T-helper 1 cell (primary cell): Measurements from ENCODE around the gene COMTD1.
A peak's percentile ranks its signal among the peaks of the same experiment; 100 is the strongest.

Experiments
- DNase-seq, 5 donors: peaks; one replicate each; pipeline ENCODE4 v3.0.0-alpha.2; 2012 to 2020

Gene COMTD1

DNA sequence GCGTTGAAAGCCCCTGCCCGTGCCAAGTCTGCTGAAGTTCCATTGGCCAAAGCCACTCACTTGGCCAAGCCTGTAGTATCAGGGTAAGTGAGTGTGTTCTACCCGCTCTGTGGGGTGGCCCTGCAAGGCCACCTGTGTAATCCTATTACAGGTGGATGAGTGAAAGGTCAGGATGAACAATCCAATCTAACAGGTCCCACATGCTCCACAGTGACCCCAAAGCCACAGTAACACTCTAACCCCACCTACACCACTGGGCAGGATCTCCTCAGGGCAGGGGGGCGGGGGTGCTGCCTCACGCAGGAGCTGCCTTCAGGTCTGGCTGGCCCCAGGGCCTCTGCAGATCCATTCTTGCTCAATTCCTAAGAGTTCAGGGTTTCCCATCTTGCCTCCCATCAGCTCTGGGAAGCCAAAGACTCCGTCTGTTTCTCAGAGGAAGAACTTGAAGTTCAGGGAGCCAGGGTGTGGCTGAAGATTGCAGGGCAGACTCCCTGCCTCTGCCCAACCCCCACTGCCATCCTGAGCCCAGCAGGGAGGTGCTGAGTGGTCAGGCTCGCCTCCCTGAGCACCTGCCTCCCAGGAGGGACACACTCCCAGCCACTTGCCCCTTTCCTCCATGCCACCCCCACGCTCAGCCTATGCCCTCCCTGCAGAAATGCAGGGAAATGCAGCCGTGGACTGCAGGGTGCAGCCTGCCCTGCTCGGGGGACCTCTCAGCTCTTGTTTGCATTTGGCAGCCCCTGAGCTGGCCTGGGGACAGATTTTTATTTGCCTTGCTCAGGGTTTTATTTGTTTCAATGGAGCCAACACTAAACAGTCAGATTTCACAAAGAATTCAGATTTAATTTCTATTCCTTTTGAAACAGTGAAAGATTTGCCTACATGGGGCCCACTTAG lies 9.8 kb upstream of the COMTD1 start:
- DNase-seq = no peak

DNA sequence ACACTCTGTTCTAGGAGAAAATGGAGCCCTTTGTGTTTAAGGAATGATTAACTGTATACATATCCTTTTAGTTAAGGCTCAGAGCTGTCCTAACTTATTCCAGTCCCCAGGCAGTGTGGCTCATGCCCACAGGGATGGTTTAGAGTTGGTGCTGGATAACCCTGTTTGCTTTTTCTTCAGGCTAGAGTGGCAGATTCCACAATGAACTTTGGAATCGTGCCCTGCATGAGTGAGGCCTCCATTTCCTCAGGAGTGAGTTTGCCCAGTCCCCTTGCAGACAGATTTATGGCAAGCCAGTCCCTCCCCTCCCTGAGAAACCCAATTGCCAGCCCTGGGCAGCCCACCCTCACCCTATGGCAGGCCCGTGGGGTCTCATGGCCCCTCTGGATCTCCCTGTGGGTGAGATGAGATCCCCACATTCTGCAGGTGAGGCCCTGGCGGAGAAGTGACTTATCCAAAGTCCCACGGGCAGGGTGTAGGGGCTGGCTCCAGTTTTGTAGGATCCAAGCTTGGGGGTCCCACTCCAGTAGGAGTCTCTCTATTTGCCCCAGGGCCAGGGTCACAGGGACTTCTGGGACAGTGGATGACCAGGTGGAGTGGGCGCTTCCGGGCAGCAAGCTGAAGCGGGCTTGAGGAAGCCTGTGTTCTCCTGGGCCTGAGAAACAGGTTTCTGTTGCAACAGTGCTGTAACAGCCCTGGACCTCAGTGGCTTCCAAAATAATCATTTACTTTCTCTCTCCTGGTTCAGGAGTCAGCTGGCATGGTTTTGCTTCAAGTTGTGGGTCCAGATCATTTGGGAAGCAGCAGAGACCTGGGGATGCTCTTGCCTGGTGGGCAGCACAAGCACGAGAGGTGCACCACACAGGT lies 9.0 kb upstream of the COMTD1 start:
- DNase-seq = no peak

DNA sequence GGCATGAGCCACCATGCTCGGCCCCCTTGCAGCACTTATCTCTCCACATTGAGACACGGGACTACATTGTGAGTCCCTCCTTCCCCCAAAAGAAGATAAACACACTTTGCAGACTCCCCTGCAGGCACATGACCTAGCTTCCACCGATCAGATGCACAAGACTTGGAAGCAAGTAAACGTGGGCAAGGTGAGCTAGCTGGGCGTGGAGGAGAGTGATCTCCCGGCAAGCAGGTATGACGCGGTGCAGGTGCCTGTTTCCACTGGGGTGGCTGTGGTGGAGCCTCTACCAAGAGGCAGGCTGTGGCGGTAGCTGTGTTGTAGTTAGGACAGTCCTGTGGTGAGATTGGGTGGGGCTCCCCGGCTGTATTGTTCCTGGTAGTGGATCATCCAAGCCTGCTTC lies 7.7 kb upstream of the COMTD1 start:
- DNase-seq = no peak

GRCh38 chr10:75240329-75241076 lies 4.7 kb upstream of the COMTD1 start:
- no peak for DNase-seq

GRCh38 chr10:75239096-75239790 lies 3.5 kb upstream of the COMTD1 start:
- DNase-seq = no peak

DNA sequence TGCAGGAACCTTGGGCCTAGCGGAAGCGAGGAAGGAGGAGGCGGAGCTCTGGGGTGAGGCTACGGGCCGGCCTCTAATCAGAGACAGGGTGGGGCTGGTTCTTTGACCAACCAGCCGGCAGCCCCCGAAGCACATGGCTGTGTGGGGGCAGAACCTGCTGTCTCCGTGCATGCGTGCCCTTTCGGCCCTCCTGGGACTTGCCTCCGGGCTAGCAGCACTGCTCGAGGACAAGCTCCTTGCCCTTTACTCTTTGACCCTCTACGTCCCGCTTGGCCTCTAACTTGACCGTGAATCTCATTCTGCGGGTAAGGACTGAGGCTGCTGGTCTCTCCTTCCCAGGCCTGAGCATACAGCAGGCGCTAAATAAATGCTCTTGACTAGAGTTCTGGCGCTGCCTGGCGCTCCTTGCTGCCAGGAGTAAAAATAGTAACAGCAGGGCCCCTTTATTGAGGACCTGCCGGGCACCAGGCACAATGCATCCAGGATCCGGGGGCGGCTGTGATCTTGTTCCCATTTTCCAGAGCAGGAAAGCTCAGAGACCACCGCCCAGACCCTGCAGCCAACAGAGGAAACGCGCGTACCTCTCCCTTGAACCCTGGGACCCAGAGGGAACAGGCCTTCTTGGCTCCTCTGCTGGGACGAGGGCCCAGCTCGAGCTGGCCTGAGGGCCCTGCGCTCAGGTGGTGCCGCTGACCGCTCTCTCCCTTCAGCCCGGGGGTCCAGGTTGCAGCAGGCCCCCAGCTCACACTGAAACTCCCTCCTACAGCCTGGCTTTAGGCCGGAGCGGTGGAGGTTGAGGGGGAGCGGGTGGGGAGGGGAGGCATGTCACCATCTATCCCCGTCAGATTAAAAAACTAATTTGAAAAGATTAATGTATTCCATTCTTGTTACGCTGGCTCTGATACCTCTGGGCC lies 2.7 kb upstream of the COMTD1 start:
- peak in 1 of 5 donors; percentile 68 for DNase-seq

DNA sequence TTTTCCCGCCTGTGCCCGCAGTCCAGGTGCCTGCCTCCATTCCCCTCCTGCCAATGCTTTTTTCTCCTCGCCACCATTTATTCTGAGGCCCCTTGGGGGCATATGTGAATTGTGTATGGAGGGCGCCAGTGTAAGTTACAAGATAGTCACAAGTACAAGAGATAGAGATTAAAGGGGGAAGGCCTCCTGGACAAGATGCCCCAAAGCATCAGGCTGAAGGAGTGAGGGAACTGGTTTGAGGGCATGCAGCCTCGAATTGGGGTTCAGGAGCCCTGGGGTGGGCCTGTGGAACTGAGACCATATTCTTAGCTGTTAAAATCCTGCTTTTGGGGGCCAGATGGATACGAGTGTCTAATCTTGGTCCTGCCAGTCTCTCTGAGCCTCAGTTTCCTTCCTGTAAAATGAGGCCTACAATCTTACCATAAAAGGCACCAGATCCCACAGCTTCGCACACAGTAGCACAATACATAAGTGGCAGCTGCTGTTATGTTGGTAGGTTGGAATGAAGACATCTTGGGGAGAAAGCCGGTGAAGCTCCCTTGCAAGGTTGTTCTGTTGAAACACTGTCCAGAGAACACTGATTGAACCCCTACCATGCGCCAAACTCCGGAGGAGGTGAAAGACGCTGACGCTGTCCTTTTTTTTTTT lies 545 bp upstream of the COMTD1 start:
- DNase-seq = peak in 1 of 5 donors; percentile 73

DNA sequence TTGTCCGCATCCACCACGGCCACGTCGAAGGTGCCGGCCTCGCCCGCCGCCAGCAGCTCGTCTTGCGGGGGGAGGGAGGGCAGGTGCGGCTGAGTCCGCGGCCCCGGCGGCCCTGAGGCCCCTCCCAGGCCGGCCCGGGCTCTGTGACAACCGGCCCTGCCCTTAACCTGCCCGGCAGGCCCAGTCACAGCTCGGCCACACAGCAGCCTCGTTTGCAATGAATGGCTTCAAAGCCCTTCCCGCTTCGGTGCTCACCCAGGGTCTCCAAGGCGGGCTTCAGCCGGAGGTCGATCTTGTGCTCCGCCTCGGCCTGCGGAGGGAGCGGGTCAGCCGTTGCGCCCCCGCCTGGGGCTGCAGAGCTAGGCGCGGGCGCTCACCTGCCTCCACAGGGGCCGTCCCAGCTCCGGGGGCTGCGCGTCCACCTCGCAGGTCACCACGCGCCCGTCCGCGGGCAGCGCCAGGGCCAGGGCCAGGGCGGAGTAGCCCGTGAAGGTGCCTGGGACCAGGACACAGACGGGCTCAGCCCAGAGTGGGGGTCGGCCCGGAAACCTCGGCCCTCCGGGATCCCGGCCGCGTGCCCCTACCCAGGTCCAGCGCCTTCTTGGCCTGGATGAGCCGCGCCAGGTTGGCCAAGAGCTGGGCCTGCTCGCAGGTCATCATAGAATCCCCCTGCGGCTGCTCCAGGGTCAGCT lies 928 bp downstream of the COMTD1 start:
- no peak for DNase-seq

GRCh38 chr10:75234017-75234682 lies 1.6 kb downstream of the COMTD1 start:
- peak; percentile 96 to 99 (median 98) for DNase-seq

DNA sequence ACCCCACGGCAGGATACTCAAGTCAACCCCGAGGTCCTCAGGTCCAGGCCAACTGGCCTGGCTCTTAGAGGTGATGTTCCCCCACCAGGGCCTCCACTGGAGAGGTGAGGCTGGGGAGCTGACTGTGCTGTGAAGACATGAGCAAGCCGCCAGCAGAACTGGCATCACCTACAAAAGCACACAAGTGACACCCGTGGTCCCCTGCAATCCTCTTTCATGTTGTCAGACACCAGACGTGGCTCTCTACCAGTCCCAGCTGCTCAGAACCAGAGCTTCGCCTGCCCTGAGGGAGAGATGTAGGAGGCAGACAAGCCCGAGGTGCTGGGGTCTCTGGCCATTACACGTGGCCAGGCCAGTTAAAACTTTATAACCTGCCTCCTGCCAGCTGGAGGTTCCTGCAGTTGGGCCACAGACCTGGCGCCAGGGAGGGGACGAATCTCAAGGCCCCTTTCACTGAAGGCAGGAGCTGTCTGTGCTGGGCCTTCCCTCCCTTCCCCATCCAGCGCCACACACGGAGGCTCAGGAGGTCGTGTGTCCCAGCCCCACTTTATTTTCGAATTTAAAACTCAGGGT lies 2.2 kb downstream of the COMTD1 start:
- DNase-seq = no peak

DNA sequence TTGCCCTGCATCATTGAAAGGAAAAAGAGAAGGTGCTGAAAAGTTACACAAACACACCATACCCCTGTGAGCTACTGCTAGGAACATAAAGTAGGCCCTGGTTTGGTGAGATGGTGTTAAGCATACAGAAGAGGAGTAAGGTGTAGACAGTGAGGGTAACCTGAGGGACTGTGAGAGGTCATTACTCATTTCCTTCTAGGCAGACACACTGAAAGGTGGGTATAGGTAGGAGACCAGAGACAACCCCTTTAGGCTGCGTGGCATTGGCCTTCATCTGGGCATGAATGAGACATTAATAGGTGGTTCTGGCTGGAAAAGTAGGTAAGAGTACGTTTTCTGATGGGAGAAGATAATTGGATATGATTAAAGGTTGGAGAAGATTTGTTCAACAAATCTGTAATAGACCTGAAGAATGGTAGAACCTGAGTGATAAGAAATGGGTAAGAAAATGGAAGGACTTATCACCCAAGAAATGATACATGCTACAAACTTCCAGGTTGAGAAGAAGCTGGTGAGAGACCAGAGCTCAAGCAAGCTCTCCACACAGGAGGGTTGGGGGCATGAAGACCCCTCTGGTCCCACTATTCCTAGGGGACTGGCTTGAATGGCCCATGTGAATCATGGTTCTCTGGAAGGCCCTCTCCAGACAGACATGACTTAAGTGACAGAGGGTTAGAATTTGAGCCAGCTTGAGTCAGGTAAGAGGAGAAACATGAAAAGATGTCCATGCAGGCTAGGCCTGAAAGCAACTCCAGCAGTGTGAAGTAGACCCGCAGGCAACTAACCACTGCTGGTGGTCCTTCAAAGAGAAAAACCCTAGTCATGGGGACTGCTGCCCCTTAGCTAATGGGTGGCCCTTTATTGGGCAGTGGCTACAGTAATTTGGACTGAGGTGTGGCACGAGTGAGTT lies 3.8 kb downstream of the COMTD1 start:
- no peak for DNase-seq

GRCh38 chr10:75230600-75231038 lies 5.1 kb downstream of the COMTD1 start:
- peak; percentile 85 to 95 (median 90) for DNase-seq

DNA sequence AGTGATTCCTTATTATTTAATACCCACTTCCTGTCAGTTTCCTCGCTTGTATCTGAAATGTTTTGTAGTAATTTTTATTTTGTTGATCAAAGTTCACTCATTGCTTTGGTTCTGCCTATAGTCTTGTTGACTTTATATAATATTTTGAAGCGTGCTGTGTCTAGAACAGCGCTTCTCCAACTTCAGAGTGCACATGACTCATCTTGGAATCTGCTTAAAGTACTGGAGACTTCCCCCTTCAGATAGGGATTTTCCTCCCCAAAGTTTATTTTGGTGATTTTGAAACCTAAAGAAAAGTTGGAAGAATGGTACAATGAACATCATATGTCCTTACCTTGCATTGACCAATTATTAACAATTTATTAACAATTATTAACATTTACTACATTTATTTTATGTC lies 5.8 kb downstream of the COMTD1 start:
- no peak for DNase-seq

DNA sequence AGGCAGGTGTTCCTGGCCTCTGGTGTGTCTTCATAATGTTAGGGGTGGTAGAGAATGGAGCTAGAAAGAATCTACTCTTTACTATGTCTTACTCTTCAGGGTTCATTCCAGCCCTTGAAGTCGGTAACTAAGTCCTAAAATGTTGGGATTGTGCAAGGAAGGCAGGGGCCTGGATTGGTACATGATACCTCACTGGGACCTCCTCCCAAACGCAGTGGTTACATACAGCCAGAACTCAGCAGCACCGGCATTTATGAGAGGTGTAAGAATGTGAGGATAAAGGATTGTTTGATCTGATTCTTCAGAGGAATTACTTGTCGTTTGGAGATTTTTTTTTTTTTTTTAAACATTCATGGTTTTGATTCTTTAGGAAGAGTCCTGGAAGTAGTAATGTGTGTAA lies 6.9 kb downstream of the COMTD1 start:
- DNase-seq = no peak

- no peak for DNase-seq
These were observed 7.5 kb downstream of the COMTD1 start for GRCh38 chr10:75228278-75228677.

GRCh38 chr10:75226656-75227055 lies 9.1 kb downstream of the COMTD1 start:
- DNase-seq = no peak

DNA sequence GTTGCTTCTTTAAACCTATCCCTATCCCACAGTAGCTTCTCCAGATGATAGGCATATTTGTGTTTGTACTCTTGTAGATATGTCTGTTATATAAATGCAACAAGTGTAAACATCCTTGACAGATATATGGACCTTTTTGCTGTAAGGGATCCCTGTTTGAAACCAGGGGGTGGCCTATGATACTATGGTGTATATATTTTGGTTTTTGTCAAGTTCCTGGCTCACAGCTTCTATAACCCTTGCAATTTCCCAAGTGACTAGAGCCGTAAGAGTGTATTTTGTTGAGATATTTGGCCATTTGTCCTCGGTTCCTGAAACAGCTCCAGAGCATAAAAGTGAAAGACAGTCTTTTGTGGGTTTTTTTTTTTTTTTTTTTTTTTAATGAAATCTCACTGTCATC lies 9.7 kb downstream of the COMTD1 start:
- no peak for DNase-seq

DNA sequence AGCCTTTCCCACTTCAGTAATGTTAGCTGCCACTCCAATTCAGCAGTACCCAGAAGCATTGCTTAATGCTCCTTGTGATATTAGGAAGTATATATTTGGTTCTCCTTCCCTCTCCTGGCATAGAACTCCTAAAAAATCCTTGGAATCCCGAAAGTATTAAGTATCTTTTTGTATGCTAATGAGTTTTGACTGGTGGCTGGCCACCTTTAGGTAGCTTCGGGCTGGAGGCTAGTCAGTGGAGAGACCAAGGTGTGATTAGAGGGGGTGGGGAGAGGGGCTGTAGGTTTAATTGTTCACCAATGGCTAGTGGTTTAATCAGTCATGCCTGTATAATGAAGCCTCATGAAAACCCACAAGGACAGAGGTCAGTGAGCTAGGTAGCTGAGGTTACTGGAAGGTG lies 12.2 kb downstream of the COMTD1 start:
- no peak for DNase-seq
